HepG2 (cell line): ENCODE measurements around the gene CACNG5.

ENCODE experiments used
- ATF7 ChIP-seq, 2 experiments: fragments of 450-650 bp in 1 of 2; sonication (generic) in 1 of 2; formaldehyde crosslinking in 1 of 2; IDR thresholded peaks; 2 replicates each; pipeline versions ENCODE4 v1.4.0 to v1.6.1; 2016 to 2020; ENCODE audit warnings: antibody characterized with exemption in 1 of 2, mild to moderate bottlenecking in 1 of 2, missing genetic modification reagents in 1 of 2
- SOX6 ChIP-seq, 2 experiments: fragments of 450-650 bp in 1 of 2; sonication (generic) in 1 of 2; formaldehyde crosslinking in 1 of 2; IDR thresholded peaks; 2 replicates each; pipeline versions ENCODE4 v1.4.0 to v1.6.1; 2017 to 2020; ENCODE audit warnings: antibody characterized with exemption in 1 of 2, mild to moderate bottlenecking in 1 of 2, missing genetic modification reagents in 1 of 2
- ZNF513 ChIP-seq: sonication (generic); formaldehyde crosslinking; conservative IDR thresholded peaks from 2 replicates; pipeline ENCODE4 v1.5.0; 2020; ENCODE audit warnings: missing genetic modification reagents

- no peak for TF ChIP-seq ZNF513 (CRISPR knock-in tag)
- TF ChIP-seq ATF7 (IDR thresholded peaks at IDR 0.05): no peak
- no peak for TF ChIP-seq ATF7 (CRISPR knock-in tag; IDR thresholded peaks at IDR 0.05)
- no peak for TF ChIP-seq SOX6 (IDR thresholded peaks at IDR 0.05)
- TF ChIP-seq SOX6 (CRISPR knock-in tag; IDR thresholded peaks at IDR 0.05): no peak
These were observed 12.8 kb downstream of the CACNG5 start for GRCh38 chr17:66847704-66848103.
